ENCODE data around the gene SLC6A7.
"Not testable (repeated sequence)": the region's sequence is repeated elsewhere in the genome, so short reads cannot be mapped to it uniquely, and the experiment has no call there.

Gene SLC6A7

GRCh38 chr5:150217873-150218692, 28.2 kb downstream of the SLC6A7 start:
- Mint-ChIP-seq H3K27me3 (peaks cover 29 to 56% of the 10 kb centered on the region in 2 donors), H3K36me3 (no peaks in the 10 kb centered on the region), H3K4me3 (no peak overlapping the region), H3K9me3 (no peaks in the 10 kb centered on the region), H3K27ac (no peak overlapping the region), H3K4me1 (peaks cover 6% of the 10 kb centered on the region in 2 donors)
- ATAC-seq (replicated peaks) (peak; percentile 94 to 99), DNase-seq (peak; percentile 67)

GRCh38 chr5:150218693-150219035, 28.8 kb downstream of the SLC6A7 start:
- ATAC-seq (replicated peaks) (no peak), DNase-seq (no peak)
- no peaks in the 10 kb centered on the region for H3K9me3 Mint-ChIP-seq
- H3K4me1 Mint-ChIP-seq: peaks cover 6% of the 10 kb centered on the region in 2 donors
- H3K36me3 Mint-ChIP-seq: no peaks in the 10 kb centered on the region
- H3K27ac Mint-ChIP-seq: no peak overlapping the region
- peaks cover 30 to 52% of the 10 kb centered on the region in 2 donors for H3K27me3 Mint-ChIP-seq
- H3K4me3 Mint-ChIP-seq: no peak overlapping the region

GRCh38 chr5:150219142-150219541, 29.3 kb downstream of the SLC6A7 start:
- ATAC-seq (replicated peaks) (no peak), DNase-seq (no peak)
- Mint-ChIP-seq H3K4me1 (peaks cover 6% of the 10 kb centered on the region in 2 donors), H3K36me3 (no peaks in the 10 kb centered on the region), H3K4me3 (no peak overlapping the region), H3K9me3 (no peaks in the 10 kb centered on the region), H3K27me3 (peaks cover 30 to 49% of the 10 kb centered on the region in 2 donors), H3K27ac (no peak overlapping the region)

- DNase-seq (no peak), ATAC-seq (replicated peaks) (no peak)
- Mint-ChIP-seq H3K9me3 (no peaks in the 10 kb centered on the region), H3K4me1 (peaks cover 6% of the 10 kb centered on the region in 2 donors), H3K4me3 (no peak overlapping the region), H3K27me3 (peaks cover 30 to 44% of the 10 kb centered on the region in 2 donors), H3K27ac (no peak overlapping the region), H3K36me3 (no peaks in the 10 kb centered on the region)
Observed at GRCh38 chr5:150219861-150220260, 30.0 kb downstream of the SLC6A7 start.

GRCh38 chr5:150221471-150221870, 31.6 kb downstream of the SLC6A7 start:
- peaks cover 6% of the 10 kb centered on the region in 2 donors for H3K4me1 Mint-ChIP-seq
- peaks cover 20 to 31% of the 10 kb centered on the region in 2 donors for H3K27me3 Mint-ChIP-seq
- H3K36me3 Mint-ChIP-seq: no peaks in the 10 kb centered on the region
- H3K9me3 Mint-ChIP-seq: no peaks in the 10 kb centered on the region
- ATAC-seq (replicated peaks) (no peak), DNase-seq (no peak)
- no peak overlapping the region for H3K4me3 Mint-ChIP-seq
- H3K27ac Mint-ChIP-seq: no peak overlapping the region

- peak overlapping the region; percentile 31 for H3K27ac Mint-ChIP-seq
- peaks cover 9 to 17% of the 10 kb centered on the region in 2 donors for H3K27me3 Mint-ChIP-seq
- ATAC-seq (replicated peaks) (no peak), DNase-seq (no peak)
- H3K9me3 Mint-ChIP-seq: no peaks in the 10 kb centered on the region
- no peaks in the 10 kb centered on the region for H3K36me3 Mint-ChIP-seq
- no peak overlapping the region for H3K4me3 Mint-ChIP-seq
- peaks cover 1 to 3% of the 10 kb centered on the region in 2 donors for H3K4me1 Mint-ChIP-seq
Observed at GRCh38 chr5:150222906-150223305, 33.0 kb downstream of the SLC6A7 start.

- Mint-ChIP-seq H3K4me3 (no peak overlapping the region), H3K27ac (no peak overlapping the region), H3K4me1 (no peaks in the 10 kb centered on the region), H3K36me3 (no peaks in the 10 kb centered on the region), H3K9me3 (no peaks in the 10 kb centered on the region), H3K27me3 (peaks cover 9 to 13% of the 10 kb centered on the region in 2 donors)
- DNase-seq: no peak
- ATAC-seq (replicated peaks): no peak
Observed at GRCh38 chr5:150223474-150223873, 33.6 kb downstream of the SLC6A7 start.

GRCh38 chr5:150224483-150225027, 34.7 kb downstream of the SLC6A7 start:
- no peak for DNase-seq
- Mint-ChIP-seq H3K27me3 (peaks cover 9 to 13% of the 10 kb centered on the region in 2 donors), H3K4me3 (no peak overlapping the region), H3K27ac (no peak overlapping the region), H3K9me3 (no peaks in the 10 kb centered on the region), H3K4me1 (no peaks in the 10 kb centered on the region), H3K36me3 (no peaks in the 10 kb centered on the region)
- ATAC-seq (replicated peaks): no peak

- no peaks in the 10 kb centered on the region for H3K36me3 Mint-ChIP-seq
- H3K9me3 Mint-ChIP-seq: no peaks in the 10 kb centered on the region
- no peaks in the 10 kb centered on the region for H3K4me1 Mint-ChIP-seq
- DNase-seq: no peak
- peaks cover 0 to 3% of the 10 kb centered on the region in 2 donors for H3K27me3 Mint-ChIP-seq
- no peak overlapping the region for H3K27ac Mint-ChIP-seq
- no peak overlapping the region for H3K4me3 Mint-ChIP-seq
- ATAC-seq (replicated peaks): no peak
Observed at GRCh38 chr5:150227036-150227435, 37.2 kb downstream of the SLC6A7 start.

GRCh38 chr5:150227606-150228273, 37.9 kb downstream of the SLC6A7 start:
- no peak for DNase-seq
- no peak overlapping the region for H3K4me3 Mint-ChIP-seq
- peaks cover 0 to 3% of the 10 kb centered on the region in 2 donors for H3K27me3 Mint-ChIP-seq
- H3K9me3 Mint-ChIP-seq: no peaks in the 10 kb centered on the region
- no peak for ATAC-seq (replicated peaks)
- H3K36me3 Mint-ChIP-seq: no peaks in the 10 kb centered on the region
- H3K27ac Mint-ChIP-seq: no peak overlapping the region
- no peaks in the 10 kb centered on the region for H3K4me1 Mint-ChIP-seq

- DNase-seq (no peak), ATAC-seq (replicated peaks) (no peak)
- H3K36me3 Mint-ChIP-seq: no peaks in the 10 kb centered on the region
- no peak overlapping the region for H3K4me3 Mint-ChIP-seq
- H3K27ac Mint-ChIP-seq: no peak overlapping the region
- no peaks in the 10 kb centered on the region for H3K4me1 Mint-ChIP-seq
- H3K27me3 Mint-ChIP-seq: no peaks in the 10 kb centered on the region
- H3K9me3 Mint-ChIP-seq: no peaks in the 10 kb centered on the region
Observed at GRCh38 chr5:150229571-150229970, 39.7 kb downstream of the SLC6A7 start.

- Mint-ChIP-seq H3K4me3 (no peak overlapping the region), H3K9me3 (no peaks in the 10 kb centered on the region), H3K27me3 (no peaks in the 10 kb centered on the region), H3K27ac (no peak overlapping the region), H3K36me3 (no peaks in the 10 kb centered on the region), H3K4me1 (peaks cover 0 to 2% of the 10 kb centered on the region in 2 donors)
- ATAC-seq (replicated peaks): no peak
- no peak for DNase-seq
Observed at GRCh38 chr5:150230842-150231241, 41.0 kb downstream of the SLC6A7 start.

- H3K27ac Mint-ChIP-seq; DNase-seq; ATAC-seq (replicated peaks); H3K27me3 Mint-ChIP-seq; H3K4me1 Mint-ChIP-seq; H3K4me3 Mint-ChIP-seq; H3K36me3 Mint-ChIP-seq; H3K9me3 Mint-ChIP-seq: not testable (repeated sequence)
Observed at GRCh38 chr5:150233706-150234105, 43.8 kb downstream of the SLC6A7 start.

GRCh38 chr5:150234576-150235499, 45.0 kb downstream of the SLC6A7 start:
- no peak for ATAC-seq (replicated peaks)
- no peak overlapping the region for H3K27ac Mint-ChIP-seq
- H3K4me3 Mint-ChIP-seq: no peak overlapping the region
- no peaks in the 10 kb centered on the region for H3K36me3 Mint-ChIP-seq
- H3K27me3 Mint-ChIP-seq: no peaks in the 10 kb centered on the region
- H3K9me3 Mint-ChIP-seq: no peaks in the 10 kb centered on the region
- H3K4me1 Mint-ChIP-seq: peaks cover 0 to 2% of the 10 kb centered on the region in 2 donors
- DNase-seq: no peak
